Stimulated activated CD4-positive, alpha-beta T cell treated with anti-CD3 and anti-CD28 coated beads, Interleukin-15, amount 100 ng/mL, for 48 hours (primary cell): ENCODE results near the gene MSH5.
"Not testable (repeated sequence)": the region's sequence is repeated elsewhere in the genome, so short reads cannot be mapped to it uniquely, and the experiment has no call there.

Source experiments
- DNase-seq, 2 donors: peaks; one replicate each; pipeline ENCODE4 v3.0.0-alpha.2; 2020; ENCODE audit warnings: low read depth in 2 of 2

The MSH5 gene

DNA sequence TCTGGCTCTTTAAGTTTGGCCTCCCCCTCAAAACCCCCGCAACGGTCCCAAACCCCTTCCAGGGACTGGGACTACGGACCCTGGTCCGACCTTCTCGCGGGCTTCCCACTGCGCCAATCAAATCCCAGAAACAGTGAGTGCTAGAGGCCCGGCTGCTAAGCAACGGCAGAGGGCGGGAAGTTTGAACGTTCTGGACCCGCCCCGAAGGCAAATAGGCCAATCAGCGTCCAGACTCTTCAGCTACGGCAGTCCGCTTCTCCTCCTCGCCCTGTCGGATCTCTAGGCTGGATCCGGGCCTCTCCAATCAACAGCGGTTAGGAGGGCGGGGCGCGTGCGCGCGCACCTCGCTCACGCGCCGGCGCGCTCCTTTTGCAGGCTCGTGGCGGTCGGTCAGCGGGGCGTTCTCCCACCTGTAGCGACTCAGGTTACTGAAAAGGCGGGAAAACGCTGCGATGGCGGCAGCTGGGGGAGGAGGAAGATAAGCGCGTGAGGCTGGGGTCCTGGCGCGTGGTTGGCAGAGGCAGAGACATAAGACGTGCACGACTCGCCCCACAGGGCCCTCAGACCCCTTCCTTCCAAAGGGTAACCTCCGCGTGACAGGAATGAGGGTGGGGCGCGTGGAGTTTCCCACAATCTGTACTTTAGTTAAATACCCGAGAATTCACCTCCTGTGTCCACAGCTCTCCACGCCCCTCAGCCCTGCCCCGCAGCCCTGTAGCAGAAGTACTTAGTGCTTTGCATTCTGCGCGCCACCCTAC, at the start of gene MSH5:
MSH5 (plus strand) TSS at position 367 of the 758 bp plus-strand sequence. CDS start 462 bp downstream, outside the sequence.
- peak; percentile 95 for DNase-seq

DNA sequence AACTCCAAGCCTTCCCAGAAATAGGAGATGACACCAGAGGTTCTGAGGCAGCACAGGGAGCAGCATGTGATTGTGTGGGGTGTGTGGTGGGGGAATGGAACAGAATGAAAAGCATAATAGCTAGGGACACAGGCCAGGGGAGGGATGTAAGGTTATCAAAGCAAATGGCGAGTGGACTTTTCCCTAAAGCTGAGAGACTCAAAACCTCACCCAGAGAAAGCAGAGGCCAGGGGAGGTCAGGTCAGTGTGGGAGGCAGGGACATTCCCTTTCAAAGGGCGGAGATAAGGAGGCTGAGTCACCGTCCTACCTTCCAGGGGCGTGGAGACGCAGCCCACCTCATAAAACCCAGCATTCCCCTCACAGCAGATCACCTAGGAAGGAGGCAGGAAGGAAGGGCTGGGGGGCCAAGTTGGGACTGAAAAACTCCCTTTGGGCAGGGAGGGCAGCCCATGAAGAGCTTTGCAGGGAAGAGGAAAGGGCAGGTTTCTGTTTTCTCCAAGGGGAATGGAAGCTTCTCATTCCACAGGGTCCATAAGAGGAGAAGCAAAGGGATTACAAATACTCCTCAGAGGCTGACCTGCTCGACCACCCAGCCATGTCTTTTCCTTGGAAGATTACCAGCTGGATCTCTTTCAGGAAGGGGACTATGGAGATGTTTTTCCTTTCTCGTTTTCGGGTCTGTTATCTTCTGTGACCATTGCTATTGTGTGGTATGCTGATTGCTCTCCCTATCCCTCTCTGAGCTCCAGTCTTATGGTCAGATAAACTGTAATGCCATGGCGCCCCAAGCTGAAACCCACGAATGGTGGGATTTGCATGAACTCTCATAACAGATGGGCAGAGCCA, 49.4 kb upstream of the MSH5 start:
- no peak for DNase-seq

DNA sequence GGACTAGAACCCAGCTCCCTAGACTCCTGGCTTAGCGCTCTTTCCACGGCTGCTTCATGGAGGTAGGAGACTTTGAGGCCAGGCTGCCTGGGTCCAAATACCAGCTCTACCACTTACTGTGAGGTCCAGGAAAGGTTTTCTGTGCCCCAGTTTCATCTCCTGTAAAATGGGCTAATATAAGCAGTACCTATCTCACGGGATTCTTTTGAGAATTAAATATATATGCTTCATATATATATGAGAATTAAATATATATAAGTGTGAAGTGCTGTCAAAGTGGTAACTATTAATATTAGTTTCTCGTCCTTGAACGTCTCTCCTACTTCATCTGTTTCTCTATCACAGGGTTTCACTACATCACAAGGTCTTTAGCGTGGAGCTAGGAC, 48.7 kb upstream of the MSH5 start:
- DNase-seq = no peak

DNA sequence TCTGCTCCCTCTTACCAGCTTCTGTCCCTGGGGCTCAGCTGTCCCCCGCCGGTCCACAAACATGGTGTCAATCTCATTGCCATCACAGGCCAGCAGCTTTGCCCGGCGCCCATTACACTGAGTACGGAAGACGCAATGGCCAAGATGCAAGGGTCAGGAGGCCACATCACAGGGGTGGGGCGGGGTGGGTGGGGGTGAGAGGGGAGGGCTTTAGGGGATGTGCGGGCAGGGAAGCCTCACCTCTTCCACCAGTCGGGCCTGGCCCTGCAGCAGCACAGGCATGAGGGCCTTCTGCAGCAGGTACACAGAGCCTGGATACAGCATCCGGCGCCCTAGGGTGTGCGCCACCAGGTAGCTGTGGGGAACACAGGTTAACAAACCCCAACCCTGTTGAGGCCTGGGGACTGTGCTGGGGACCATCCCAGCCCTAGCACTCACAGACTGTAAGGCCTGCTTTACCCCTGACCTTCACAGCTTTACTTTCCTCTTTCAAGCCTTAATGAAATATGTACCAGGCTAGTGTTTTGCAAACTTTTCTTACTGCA, 48.2 kb upstream of the MSH5 start:
- no peak for DNase-seq

DNA sequence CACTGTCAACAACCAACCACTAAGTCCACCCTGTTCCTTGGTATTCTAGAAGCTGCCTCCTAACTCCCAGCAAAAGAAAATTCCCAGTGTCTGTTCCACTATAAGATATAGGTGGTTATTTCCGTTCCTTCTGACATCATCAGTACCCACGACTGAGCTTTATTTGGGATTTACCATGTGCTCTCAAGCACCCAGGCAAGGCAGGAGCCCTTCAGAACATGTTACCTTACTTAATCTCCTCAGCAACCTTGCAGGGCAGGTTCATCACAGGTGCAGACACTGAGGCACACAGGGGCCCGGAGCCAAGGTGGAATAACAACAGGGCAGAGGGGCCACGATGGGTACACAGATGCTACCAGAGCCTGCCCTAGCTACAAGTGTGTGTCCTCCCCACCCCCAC, 47.5 kb upstream of the MSH5 start:
- DNase-seq = no peak

DNA sequence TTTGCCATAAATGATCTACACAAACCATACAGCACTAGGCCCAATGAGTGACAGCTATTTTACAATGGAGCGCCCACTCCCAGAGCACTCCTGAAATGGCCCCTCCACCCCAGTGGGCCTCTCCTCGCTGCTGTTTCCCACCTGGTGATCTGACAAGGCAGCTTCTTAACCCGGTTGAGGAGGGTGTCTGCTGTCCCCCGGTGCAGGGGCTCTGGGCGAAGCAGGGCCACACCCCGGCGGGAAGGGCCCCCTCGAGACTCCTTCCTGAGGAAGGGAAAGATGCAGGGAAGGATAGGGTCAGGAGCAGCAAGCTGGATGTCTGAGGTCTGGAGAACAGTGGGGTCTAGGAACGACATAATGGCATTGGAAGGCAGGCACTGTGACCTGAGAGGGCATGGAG, 46.9 kb upstream of the MSH5 start:
- DNase-seq = no peak

DNA sequence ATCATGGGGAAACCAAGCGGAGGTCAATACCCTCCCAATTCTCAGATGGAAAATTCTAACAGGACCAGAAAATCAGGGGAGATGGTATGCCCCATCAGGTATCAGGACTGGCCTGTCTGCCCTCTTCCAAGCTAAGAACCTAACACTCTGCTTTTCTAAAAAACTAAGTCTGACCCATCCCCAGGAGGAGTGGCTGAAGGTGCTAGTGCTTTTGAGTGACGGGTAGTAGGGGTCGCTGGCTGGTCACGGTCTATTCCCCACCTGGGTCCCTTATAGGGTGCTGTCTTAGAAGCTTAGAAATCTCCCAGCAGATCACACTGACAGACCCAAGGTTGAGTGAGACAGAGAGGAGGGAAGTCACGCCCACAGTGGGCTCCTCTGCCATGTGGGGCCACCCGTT, 46.3 kb upstream of the MSH5 start:
- no peak for DNase-seq

DNA sequence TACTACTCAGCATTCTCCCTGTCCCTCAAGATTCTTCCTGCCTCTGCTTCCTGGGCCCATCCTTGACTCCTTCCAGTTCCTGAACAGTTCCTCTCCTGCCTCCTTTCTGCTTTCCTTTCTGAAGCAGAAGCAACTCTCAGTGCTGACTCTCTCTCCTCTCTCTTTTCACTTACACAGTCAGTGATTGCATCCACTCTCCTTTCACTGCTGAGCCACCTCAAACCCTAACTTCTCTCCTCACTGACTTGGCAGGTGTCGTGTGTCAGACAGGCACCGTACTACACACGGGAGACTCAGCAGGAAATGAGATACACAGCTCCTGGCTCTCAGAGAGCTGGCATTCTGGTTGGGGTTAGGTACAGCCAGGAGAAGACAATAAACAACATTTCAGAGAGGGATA, 42.2 kb upstream of the MSH5 start:
- no peak for DNase-seq

DNA sequence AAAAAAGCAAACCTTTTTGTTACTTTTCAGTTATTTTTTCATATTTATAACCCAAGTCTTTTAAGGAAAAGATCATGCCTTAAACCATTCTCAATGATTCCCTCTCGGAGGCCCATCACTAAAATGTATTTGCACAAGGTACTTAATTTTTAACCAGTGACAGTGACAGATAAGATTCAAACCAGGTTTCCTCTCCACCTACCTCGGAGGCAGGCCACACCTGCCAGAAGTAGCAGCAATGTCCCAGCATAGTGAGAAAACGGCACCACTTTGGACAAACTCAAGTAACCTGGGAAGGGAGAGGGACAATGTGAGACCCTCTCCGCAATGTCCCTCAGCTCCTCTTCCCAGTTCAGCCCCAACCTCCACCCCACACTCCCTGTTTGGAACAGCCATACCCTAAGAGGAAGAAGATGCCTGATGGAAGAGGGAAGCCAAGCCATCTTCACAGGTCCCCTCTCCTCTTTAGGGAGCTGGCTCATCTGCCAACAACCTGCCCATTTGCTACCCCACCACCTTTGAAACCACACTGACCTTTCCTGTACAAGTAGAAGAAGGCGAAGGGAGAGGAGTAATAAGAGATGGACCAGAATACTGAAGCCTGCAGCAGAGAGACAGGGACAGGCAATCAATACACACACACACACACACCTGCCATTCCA, 38.9 kb upstream of the MSH5 start:
- DNase-seq = no peak

DNA sequence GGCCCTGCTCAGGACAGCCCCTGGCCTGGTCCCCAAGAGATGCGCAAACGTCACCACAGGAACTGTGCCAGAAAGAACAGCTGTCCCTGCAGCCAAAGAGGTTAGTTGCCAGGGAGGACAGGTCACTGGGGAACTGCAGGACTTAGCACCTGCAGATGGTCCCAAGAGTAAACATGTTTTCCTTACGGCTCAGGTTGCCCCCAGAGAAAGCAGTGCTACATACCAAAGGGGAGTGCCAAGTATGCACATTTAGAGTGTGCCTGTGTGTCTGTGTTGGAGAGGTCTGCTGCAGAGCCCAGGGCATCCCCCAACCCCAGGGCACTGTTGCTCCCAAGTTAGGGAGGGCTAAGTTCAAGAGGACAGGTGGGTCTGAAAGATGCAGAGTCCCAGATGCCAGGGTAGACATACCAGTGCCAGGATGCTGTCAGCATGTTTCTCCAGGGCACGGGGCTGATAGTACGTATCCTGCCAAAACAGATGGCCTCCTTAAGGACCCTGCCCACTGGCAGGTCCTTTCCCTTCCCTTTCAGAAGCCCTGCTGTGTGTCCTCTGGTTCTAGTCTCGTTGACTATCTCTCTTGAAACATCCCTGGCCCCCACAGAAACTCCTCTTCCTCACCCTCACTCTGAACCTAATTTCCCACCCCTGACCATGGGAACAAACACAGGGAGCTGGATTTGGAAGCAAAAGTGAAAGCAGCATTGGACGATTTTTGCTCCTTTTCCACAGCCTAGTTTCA, 38.0 kb upstream of the MSH5 start:
- DNase-seq = no peak

DNA sequence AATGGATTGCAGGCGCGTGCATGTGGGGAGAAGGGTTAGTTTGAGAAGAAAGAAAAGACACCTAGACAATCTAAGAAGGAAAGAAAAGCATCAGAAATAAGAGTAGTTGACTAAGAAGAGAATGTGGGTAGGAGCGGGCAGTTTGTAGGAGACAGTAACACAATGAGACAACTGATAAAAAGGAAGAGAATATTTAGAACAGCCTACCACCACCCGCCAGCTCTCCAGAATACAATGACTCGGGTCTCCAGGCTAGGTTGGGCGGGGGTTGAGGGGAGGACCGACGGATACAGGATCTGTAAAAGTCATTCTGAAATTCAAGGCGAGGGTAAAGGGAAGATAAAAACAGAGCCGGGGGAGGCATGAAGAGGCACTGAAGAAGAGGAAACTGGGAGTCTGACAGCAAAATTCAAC, 37.4 kb upstream of the MSH5 start:
- peak in 1 of 2 donors; percentile 27 for DNase-seq

DNA sequence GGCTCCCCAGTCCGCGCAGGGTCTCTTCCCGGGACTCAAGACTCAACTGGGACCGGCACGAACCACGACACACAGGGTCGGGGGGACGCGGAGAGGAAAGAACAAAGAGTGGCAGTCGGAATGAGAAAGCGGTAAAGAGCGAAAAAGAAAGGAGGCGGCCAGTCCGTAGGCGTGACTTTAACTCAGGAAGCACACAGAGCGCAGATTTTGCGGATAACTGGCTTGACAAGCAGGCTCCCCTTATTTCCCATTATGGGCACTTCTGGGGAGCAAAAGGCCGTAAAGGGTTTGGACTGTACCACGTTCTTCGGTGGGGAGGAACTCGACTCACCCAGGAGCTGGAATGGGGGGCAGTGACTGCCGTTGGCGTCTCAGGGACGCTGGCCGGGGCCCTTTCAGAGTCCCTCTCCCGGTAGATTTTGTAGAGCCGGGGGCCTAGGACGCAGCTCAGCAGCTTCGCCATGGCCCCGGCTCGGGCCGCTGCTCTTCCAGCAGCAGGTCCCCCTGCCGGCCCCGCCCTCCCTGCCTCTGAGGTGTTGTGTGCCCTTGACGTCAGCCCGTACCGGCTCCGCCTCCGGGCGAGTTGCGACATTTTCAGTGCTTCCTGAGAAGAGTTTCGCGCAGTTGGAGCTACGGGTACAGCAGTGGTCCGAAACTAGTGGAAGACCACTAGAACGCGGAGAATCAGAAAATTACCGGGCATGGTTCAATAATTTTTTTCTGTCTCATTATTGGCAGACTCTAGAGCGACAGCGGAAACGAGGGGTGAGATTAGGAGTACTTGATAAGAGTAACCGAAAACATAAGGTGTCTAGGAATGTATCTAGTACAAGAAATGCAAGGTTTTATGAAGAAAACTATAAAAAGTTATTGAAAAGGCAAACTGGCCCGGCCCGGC, 36.7 kb upstream of the MSH5 start, which contains the start of gene ABHD16A:
ABHD16A (minus strand) TSS at position 506 of the 898 bp plus-strand sequence; CDS start at position 463, 43 bp downstream.
- DNase-seq = peak; percentile 96 to 98

DNA sequence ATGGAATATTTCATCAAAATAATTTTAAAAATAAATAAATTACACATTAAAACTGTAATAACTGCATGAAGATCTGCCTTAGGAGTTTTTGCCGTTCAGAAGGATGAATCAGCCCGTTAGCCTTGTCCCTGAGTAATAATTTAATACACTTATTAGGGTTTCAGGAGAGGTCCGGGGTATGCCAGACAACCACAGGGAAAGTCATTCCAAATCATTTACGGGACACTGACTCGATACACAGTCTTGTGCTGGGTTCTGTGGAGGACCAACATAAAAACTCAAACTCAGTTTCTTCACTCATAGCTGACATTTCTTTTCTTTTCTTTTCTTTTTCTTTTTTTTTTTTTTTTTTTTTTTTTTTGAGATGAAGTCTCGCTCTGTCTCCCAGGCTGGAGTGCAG, 33.9 kb upstream of the MSH5 start:
- DNase-seq = no peak

DNA sequence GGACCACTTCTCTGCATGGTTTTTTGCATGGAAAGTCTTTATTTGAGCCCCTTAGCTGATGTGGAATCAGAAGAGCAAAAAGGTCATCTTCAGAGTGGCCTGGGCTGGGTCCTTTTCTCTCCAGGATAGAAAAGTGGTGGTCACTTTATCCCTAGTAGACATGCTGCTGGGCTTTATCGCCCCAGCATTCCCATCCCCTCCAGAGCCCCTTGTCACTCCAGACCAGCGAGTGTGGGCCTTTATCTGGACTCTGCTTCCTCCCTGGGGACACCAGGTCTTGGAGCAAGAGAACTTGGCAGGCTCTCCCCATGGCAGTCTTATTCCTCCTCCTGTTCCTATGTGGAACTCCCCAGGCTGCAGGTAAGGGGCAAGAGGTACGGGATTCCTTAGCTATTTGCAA, 33.2 kb upstream of the MSH5 start, which contains the start of gene LY6G6F:
LY6G6F (plus strand) TSS at position 268 of the 400 bp plus-strand sequence; CDS start at position 309, 41 bp downstream.
- no peak for DNase-seq

DNA sequence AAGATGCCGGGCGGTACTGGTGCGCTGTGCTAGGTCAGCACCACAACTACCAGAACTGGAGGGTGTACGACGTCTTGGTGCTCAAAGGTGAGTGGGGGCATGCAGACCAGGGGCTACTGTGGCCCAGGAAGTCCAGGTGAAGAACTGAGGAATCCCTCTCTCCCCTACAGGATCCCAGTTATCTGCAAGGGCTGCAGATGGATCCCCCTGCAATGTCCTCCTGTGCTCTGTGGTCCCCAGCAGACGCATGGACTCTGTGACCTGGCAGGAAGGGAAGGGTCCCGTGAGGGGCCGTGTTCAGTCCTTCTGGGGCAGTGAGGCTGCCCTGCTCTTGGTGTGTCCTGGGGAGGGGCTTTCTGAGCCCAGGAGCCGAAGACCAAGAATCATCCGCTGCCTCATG, 32.1 kb upstream of the MSH5 start:
- DNase-seq = no peak

DNA sequence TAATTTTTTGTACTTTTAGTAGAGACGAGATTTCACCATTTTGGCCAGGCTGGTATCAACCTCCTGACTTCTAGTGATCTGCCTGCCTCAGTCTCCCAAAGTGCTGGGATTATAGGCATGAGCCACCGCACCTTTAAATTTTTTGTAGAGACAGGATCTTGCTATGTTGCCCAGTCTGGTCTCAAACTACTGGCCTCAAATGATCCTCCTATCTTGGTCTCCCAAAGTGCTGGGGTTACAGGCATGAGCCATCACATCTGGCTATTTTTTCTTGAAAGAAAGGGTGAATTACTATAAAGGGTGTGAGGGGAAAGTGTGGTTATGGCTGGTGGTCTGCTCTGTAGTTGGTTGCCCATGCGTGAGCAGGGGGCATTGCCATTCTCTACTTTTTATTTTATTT, 31.6 kb upstream of the MSH5 start:
- no peak for DNase-seq

DNA sequence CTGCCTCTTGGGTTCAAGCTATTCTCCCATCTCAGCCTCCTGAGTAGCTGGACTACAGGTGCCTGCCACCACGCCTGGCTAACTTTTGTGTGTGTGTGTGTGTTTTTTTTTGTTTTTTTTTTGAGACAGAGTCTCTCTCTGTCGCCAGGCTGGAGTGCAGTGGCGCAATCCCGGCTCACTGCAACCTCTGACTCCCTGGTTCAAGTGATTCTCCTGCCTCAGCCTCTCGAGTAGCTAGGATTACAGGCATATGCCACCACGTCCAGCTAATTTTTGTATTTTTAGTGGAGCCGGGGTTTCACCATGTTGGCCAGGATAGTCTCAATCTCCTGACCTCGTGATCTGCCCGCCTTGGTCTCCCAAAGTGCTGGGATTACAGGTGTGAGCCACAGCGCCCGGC, 30.6 kb upstream of the MSH5 start:
- not testable (repeated sequence) for DNase-seq

DNA sequence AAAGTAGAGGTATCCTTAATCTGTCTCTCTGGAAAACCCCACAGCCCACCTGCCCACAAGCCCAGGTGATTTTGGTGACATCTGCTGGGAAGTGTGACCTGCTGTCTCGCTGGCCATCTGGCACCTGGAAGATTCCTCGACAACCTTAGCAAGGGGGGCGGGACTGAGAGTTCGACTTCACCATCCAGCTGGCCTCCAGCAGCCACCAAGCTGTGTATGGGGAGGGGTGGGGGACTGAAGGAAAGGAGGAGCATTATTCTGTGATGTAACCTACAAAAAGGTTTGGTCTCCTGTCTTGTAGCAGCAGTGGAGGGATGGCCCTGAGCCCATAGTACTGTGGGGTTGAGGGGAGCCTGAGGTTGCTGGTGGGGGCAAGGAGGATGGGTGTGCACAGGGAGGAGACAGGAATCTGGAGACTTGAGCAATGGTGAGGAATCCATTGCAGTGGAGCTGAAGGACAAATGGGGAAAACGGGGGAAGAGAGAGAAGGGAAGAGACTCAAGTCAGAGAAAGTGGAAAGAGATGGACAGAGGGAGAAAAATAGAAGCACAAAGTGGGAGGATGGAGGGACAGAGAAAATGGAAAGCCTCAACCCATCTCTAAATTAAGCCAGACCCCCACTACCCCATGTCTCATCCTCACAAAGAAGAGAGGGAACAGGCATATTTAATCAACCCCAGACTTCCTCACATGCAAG, 29.1 kb upstream of the MSH5 start:
- DNase-seq = no peak

DNA sequence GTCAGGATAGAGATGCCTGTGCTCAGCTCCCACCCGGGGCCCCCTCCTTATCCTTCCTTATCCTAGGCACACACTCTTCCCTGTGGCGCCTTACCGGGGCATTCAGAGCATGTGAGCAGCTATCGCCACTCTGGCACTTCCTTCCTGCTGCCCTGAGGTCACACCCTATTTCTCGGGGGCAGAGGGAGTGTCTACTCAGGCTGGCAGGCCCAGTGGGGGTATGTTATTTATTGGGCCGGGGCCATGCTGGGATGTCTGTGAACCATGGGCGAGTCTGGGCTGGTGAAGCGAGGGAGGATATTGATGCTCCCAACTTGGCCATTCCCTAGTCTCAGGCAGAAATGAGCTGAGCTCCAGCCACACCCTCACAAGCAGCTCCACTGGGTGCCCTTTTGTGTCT, 28.6 kb upstream of the MSH5 start:
- DNase-seq = no peak

DNA sequence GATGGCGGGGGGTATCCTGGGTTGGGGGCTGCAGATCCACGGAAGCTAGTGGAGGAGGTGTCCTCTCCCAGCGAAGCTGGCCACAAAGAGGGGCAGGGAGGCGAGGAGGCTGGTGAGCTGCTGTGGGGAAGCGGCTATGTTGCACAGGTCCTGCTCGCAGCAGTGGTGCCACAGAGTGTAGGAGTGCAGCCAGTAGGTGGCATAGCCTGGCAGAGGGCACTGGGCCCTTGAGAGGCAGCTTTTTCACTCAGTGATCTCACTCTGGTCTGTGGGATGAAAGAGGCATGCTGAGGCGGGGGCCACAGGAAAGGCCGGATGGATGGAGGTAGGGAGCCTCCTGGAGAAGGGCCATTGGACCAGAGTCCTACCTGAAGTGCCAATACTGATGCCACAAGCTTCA, 27.5 kb upstream of the MSH5 start:
- no peak for DNase-seq
